Cerebellar nuclear complex (tissue), 1 donor: ENCODE results near the gene FDPS.
"Not testable (repeated sequence)": the region's sequence is repeated elsewhere in the genome, so short reads cannot be mapped to it uniquely, and the experiment has no call there.

Source experiments
- DNase-seq, 2 experiments: peaks; one replicate each; lab custom pipeline; 2025; lab: John Stamatoyannopoulos, UW

The FDPS gene

GRCh38 chr1:155285631-155286044, 23.0 kb upstream of the FDPS start:
- no peak for DNase-seq

DNA sequence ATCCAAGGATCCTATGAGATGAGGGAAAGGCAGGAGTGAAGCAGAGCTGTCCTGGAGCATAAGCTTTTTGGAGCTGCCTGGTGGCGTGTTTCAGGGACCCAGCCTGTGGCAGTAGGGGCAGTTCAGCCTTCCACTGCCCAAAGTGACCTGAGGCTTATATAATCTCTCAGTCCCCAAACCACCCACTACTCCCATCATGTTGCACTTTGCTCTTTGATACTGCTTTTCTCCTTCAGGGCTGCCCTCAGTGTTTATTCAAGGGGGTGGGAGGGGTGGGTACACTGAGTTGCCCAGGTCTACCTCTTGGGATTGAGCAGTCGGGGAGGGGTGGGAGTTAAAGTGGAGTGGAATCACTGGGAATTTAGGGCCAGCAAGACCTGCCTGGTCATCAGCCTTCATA, 22.1 kb upstream of the FDPS start:
- DNase-seq: no peak

DNA sequence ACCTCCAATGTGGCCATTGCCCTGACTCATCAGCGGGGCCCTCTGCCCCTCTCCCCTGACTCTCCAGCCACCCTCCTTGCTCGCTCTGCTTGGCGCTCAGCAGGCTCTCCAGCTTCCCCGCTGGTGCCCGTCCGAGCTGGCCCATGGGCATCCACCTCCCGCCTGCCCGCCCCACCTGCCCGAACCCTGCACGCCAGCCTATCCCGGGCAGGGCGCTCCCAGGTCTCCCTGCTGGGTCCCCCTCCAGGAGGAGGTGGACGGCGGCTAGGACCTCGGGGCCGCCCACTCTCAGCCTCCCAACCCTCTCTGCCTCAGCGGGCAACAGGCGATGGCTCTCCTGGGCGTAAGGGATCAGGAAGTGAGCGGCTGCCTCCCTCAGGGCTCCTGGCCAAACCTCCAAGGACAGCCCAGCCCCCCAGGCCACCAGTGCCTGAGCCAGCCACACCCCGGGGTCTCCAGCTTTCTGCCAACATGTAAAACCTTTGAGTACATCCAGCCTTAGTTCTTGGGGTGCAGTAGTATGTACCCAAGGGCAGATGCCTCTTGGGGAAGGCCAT, 20.6 kb upstream of the FDPS start:
- DNase-seq: no peak

GRCh38 chr1:155291006-155291405, 17.7 kb upstream of the FDPS start:
- DNase-seq: not testable (repeated sequence)

GRCh38 chr1:155293086-155293749, 15.4 kb upstream of the FDPS start:
- DNase-seq: no peak

DNA sequence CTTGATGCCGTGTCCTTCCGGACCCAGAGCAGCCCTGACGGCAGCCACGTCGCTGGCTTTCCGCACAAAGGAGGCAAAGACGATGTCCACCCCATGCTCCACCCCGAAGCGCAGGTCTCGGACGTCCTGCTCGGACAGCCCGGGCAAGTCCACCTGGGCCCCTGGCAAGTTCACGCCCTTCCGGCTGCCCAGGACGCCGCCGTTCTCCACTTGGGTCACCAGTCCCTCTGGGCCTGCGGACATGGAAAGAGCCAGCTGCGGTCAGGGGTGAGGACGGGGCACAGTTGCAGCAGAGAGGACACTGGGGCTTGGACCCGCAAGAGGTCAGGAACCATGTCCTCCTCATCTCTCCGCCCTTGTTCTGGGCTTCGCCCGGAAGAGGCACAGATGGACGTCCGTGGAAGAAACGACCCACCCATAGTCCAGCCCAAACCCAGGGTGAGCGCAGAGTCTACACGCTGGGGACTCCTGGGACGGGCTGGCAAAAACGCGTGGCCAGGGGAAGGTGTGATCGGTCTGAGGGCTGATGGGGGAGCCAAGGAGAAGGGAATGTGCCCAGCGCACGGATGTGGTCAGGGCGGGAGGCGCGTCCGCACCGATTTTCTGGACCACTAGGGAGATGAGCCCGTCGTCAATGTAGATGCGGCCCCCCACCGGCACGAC, 14.0 kb upstream of the FDPS start:
- no peak for DNase-seq

DNA sequence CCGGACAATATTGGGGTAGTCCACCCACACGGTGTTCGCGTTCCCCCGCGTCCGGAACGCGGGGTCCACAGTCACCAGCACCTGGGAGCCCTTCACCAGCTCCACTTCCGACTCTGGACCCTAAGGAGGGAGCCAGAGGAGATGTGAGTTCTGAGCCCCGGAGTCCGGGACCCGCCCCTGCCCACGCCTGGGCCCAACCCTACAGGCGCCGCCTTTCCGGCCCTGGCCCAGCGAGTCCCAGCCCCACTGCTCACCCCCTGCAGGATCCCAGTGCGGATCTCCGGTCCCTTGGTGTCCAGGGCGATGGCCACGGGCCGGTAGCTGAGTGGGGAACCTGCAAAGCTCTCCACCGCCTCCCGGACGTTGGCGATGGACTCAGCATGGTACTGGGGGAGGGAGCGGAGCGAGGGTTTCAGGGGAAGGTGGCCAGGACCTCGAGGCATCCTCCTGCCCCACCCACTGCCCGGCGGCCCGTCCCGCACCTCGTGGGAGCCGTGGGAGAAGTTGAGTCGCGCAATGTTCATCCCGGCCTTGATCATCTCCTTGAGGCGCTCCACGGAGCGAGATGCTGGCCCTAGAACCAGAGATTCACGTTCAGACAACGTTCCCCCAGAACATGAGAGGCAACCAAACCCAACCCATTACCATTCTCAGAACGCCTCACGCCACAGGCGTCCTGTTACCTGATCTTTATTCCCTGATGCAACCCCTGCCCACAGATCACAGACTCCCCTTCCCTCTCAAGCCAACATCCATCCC, 13.3 kb upstream of the FDPS start:
- DNase-seq: no peak

DNA sequence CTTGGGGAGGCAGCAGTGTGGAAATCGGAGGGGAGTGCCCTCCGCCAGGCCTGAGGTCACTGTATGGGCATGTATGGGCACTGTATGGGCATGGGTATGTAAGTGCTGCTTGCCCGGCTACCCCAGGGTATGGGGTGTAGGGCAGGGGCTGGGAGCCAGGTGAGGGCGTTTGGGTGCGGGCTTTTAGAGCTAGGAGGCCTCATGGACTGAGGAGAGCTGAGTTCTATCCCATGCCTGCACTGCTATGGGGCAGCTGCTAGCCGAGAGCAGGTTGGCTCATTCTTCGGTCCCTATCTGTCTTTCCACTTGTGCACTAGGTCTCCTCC, 12.8 kb upstream of the FDPS start:
- DNase-seq: no peak

- DNase-seq: no peak
Measured at GRCh38 chr1:155296661-155297060, 12.0 kb upstream of the FDPS start.

DNA sequence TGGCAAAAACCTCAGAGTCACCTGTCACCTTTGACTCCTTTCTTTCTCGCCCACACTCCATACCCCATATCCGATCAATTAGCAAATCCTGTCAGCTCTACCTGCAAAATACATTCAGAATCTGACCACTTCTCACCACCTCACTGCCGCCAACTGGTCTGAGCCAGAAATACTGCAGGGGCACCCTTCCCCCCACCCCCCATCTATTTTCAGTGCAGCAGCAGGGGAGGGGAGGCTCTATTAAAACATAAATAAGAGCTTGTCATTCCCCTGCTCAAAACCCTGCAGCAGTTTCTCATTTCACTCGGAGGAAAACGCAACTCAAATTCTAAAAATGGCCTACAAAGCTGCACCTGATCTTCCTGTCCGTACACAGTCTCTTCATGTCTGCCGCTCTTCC, 11.3 kb upstream of the FDPS start:
- DNase-seq: no peak

DNA sequence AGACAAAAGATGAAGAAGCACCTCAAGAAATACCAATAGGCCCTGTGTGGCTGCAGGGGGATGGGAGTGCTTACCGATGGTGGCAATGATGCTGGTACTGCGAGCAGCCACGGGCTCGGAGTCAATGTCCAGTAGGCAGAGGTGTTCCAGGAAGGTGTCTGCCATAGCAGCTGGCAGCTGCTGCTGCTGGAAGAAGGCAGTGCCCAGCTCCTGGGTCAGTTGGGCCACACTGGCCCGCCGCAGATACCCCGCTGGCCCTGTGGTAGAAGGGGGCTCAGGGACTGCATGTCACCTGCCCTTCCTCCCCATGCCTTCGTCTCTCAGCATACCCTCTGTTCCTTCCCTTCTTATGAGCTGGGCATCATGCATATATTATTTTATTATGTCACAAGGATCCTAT, 8.6 kb upstream of the FDPS start:
- DNase-seq: no peak

DNA sequence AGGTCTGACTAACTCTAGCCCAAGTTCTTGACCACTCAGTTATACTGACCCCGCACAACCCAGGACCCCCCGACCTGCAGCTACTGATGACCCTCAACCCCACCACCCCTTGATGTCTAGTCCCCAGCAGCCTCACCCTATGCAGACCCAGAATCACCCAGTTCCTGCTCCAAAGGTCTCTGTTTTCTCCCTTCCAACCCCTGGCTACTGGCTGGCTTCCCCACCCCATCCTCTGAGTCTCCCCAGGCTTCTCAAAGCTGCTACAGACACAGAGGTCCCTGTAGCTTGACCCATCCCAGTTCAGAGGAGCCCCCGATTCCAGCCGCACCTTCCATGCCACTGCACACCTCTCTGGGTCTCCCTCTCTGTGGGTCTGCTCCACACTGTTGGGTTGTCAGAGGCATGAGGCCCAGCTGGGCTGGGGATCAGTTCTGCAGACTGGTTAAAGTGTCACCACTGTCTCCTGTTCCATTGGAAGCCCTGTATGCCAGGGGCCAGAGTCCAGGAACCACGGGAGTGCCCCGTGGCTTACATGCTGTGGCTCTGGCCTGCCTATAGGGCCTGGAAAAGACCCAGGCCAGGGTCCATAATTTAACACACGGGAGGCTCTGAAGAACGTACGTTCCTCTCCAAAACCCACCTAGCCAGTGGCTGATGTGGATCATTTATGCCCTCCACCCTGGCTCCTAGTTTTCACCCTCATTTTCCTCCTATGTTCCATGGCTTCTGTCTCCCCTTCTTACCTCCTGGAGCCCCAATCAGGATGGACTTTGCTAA, 7.9 kb upstream of the FDPS start:
- no peak for DNase-seq

DNA sequence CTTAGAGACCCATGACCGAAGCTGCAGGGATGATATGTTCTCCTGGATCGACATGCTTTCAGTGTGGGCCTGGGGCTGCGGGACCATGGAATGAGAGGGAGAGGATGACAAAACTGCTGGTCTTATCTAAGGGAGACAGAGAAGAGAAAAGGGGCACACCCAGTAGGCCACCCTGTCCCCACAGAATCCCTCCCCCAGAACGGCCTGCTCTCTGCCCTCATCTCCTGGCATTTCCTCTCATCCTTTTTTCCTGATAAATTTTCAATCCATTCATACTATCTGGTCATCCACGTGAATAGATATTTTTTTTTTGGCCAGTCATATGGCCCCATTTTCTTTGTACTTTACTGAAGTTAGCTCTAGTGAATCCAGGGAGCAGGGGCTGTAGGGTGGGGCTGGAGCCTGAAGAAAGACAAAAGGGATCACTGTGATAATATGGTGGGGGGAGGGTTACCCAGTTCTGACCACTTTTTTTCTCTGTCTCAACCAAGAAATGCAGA, 7.3 kb upstream of the FDPS start, which contains the start of gene PKLR:
TSS of gene PKLR (minus strand) at position 97 of the 500 bp plus-strand sequence. CDS start at position 54, 43 bp downstream.
- DNase-seq: no peak

DNA sequence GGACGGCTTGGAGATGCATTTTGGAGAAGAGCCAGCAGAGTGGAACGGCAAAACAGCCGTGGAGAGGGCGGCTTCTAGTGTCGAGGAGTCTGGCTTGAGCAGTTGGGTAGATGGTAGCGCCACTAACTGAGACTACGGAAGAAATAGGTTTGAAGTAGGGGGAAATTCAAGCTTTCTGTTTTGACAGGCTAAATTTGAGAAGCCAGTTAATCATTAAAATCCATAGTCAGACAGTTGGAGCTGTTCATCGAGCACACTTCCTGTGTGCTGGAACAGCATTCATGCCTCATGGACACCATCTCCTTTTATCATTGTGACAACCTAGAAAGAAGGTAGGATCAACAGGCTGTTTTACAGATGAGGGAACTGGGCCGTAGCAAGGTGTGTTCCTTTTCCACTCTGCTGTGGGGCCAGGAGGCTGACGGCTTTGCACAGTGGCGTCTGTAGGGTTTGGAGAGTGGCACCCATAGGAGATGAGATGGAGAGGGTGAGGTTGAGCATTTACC, 4.1 kb upstream of the FDPS start:
- no peak for DNase-seq

DNA sequence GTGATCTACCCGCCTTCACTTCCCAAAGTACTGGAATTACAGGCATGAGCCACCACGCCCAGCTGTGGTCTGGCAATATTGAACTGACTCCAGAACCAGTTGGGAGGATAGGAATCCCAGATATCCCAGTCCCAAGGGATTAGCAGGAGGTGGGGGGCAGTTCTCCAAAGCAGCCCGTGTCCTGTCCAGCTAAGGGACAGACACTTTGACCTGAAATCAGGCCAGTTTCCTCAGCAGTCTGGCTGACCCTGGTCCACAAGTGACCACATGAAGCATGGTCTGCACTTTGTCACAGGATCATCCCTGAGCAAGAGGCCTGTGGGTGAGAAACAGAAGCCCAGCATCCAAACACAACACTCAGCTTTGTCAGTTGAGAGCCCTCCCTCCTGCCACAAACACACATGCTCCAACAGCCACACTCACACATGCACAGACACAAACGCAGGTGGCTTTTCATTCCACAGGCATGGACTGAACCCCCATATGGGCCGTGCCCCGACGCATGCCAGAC, 2.7 kb upstream of the FDPS start:
- no peak for DNase-seq

DNA sequence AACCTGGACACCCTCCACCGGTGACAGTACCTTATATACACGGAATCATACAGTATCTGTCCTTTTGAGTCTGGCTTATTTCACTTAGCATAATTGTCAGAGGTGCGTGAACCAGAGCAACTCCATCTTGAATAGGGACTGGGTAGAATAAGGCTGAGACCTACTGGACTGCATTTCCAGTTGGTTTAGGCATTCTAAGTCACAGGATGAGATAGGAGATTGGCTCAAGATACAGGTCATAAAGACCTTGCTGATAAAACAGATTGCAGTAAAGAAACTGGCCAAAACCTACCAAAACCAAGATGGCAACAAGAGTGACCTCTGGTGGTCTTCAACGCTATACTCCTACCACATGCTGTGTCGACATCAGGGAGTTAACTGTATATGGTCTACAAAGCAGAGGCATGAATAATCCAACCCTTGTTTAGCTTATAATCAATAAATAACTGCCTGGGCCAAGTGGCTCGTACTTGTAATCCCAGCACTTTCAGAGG, 1.4 kb upstream of the FDPS start:
- DNase-seq: no peak

DNA sequence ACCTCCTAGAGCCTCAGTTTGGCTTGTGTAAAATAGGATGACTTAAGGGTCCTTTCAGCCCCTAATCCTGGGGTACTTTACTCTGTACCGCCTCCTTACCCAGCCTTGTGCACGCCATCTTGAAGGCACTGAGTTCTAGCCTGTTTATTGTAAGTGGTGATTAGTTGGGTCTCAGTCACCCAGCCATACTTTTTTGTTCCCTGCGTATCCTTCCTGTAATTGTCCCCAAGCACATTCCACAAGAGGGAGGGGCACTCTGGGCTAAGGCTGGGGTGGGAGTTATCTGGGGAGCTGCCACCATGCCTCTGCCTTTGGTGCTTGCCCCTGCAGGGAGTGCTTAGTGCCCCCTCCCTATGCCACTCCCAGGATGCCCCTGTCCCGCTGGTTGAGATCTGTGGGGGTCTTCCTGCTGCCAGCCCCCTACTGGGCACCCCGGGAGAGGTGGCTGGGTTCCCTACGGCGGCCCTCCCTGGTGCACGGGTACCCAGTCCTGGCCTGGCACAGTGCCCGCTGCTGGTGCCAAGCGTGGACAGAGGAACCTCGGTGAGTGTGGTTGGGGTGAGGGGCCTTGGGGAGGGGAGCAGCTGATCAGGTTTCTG, 856 bp downstream of the FDPS start:
- no peak for DNase-seq

DNA sequence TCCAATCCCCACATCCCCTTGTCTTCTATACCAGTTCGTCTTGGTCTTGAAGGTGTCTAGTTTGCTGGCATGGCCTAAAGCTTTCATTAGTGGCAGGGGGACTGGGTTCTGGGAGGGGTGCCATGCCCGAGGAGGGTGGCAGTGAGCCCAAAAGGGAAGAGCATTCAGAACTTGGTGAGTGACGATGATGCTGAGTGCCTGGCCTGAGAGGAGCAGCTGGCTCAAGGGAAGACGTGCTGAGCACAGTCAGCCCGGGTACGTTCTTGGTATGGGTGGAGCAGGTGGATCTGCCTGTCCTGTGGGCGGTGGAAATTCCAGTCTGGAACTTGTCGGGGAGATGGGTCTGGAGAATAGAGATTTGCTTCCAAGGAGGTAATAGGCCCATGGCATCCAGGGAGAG, 4.6 kb downstream of the FDPS start:
- DNase-seq: no peak

- DNase-seq: no peak
Measured at GRCh38 chr1:155316922-155317321, 8.3 kb downstream of the FDPS start.

GRCh38 chr1:155318082-155318481, 9.4 kb downstream of the FDPS start:
- no peak for DNase-seq

- no peak for DNase-seq
Measured at GRCh38 chr1:155319536-155319935, 10.9 kb downstream of the FDPS start.
